Suprapubic skin (tissue), 4 donors: ENCODE results near the gene CHAT. TPM values are rescaled to one million over a fixed set of nuclear protein-coding genes. Genes with fewer than 3 reads are reported as not detected.
A peak's percentile ranks its signal among the peaks of the same experiment; 100 is the strongest.

ENCODE experiments used
- DNase-seq, 2 donors: peaks; one replicate each; pipeline ENCODE4 v3.0.0-alpha.2; 2019; ENCODE audit warnings: low spot score in 2 of 2
- H3K27ac ChIP-seq: fragments of 200-600 bp; sonication (generic); one replicate; pipeline ENCODE4 v1.5.1; 2019
- H3K27me3 ChIP-seq: fragments of 200-600 bp; sonication (generic); one replicate; pipeline ENCODE4 v1.5.1; 2019
- H3K36me3 ChIP-seq: fragments of 200-600 bp; sonication (generic); one replicate; pipeline ENCODE4 v1.5.1; 2019
- H3K4me1 ChIP-seq: fragments of 200-600 bp; sonication (generic); one replicate; pipeline ENCODE4 v1.5.1; 2019
- H3K4me3 ChIP-seq: fragments of 200-600 bp; sonication (generic); one replicate; pipeline ENCODE4 v1.5.1; 2019; ENCODE audit warnings: mild to moderate bottlenecking
- H3K9me3 ChIP-seq: fragments of 200-600 bp; sonication (generic); one replicate; pipeline ENCODE4 v1.5.1; 2019
- CTCF ChIP-seq, 2 donors: fragments of 200-600 bp in 1 of 2; fragments of 450-650 bp in 1 of 2; sonication (generic) in 1 of 2; IDR thresholded peaks; one replicate each; pipeline ENCODE4 v1.5.1; 2016 to 2019; ENCODE audit warnings: antibody characterized with exemption in 2 of 2, mild to moderate bottlenecking in 1 of 2, moderate library complexity in 1 of 2
- EP300 ChIP-seq: sonication (generic); formaldehyde crosslinking; IDR thresholded peaks from one replicate; pipeline ENCODE4 v1.6.1; 2017; ENCODE audit warnings: antibody characterized with exemption
- POLR2A ChIP-seq, 2 donors: fragments of 450-650 bp; IDR thresholded peaks; one replicate each; pipeline ENCODE4 v1.6.1; 2017; ENCODE audit warnings: antibody characterized with exemption in 2 of 2, mild to moderate bottlenecking in 2 of 2, moderate library complexity in 2 of 2
- POLR2AphosphoS5 ChIP-seq, 3 donors: sonication (generic); formaldehyde crosslinking; IDR thresholded peaks; one replicate each; pipeline ENCODE4 v1.6.1; 2017; ENCODE audit warnings: antibody characterized with exemption in 3 of 3
- WGBS: methylation state at CpG from one replicate; pipeline ENCODE4 v1.1.5; 2018; 5-methylcytosine and 5-hydroxymethylcytosine counted together
- total RNA-seq, 4 donors: library from RNA; depleted of rRNA; stranded (reverse); fragments of >200 nt; gene quantifications; one replicate each; pipeline ENCODE4 v1.1.0, GENCODE V29; 2016

CHAT gene
- total RNA-seq, 4 donors from 2014 or later = not detected

GRCh38 chr10:49651039-49651835 is 37.4 kb downstream of the CHAT start:
- TF ChIP-seq EP300 (no peak), POLR2A (IDR thresholded peaks at IDR 0.05) (no peak), POLR2AphosphoS5 (IDR thresholded peaks at IDR 0.05) (no peak), CTCF (IDR thresholded peaks at IDR 0.05) (no peak)
- WGBS = 84% methylated on average over 15 of the region's 15 CpGs
- Histone ChIP-seq H3K36me3 (no peaks in the 10 kb centered on the region), H3K27me3 (peaks cover 17% of the 10 kb centered on the region), H3K4me3 (no peak overlapping the region), H3K4me1 (no peaks in the 10 kb centered on the region), H3K27ac (no peak overlapping the region), H3K9me3 (no peaks in the 10 kb centered on the region)
- DNase-seq = peak in 1 of 2 donors; percentile 60

GRCh38 chr10:49651917-49652316 is 38.1 kb downstream of the CHAT start:
- Histone ChIP-seq H3K9me3 (no peaks in the 10 kb centered on the region), H3K4me1 (no peaks in the 10 kb centered on the region), H3K4me3 (no peak overlapping the region), H3K27ac (no peak overlapping the region), H3K36me3 (no peaks in the 10 kb centered on the region), H3K27me3 (peaks cover 17% of the 10 kb centered on the region)
- WGBS = 88% methylated on average over 2 of the region's 2 CpGs
- no peak for TF ChIP-seq CTCF (IDR thresholded peaks at IDR 0.05)
- no peak for TF ChIP-seq POLR2A (IDR thresholded peaks at IDR 0.05)
- no peak for TF ChIP-seq POLR2AphosphoS5 (IDR thresholded peaks at IDR 0.05)
- no peak for TF ChIP-seq EP300
- peak in 1 of 2 donors; percentile 55 for DNase-seq

GRCh38 chr10:49652421-49653272 is 38.8 kb downstream of the CHAT start:
- WGBS = 84% methylated on average over 15 of the region's 15 CpGs
- DNase-seq = peak in 1 of 2 donors; percentile 58
- Histone ChIP-seq H3K9me3 (no peaks in the 10 kb centered on the region), H3K27me3 (peaks cover 17% of the 10 kb centered on the region), H3K27ac (no peak overlapping the region), H3K4me3 (no peak overlapping the region), H3K4me1 (no peaks in the 10 kb centered on the region), H3K36me3 (no peaks in the 10 kb centered on the region)
- TF ChIP-seq POLR2A (IDR thresholded peaks at IDR 0.05) = no peak
- no peak for TF ChIP-seq EP300
- TF ChIP-seq CTCF (IDR thresholded peaks at IDR 0.05) = no peak
- no peak for TF ChIP-seq POLR2AphosphoS5 (IDR thresholded peaks at IDR 0.05)

- WGBS = 83% methylated on average over 7 of the region's 11 CpGs
- peak in 1 of 2 donors; percentile 53 for DNase-seq
- Histone ChIP-seq H3K36me3 (no peaks in the 10 kb centered on the region), H3K27me3 (peaks cover 17% of the 10 kb centered on the region), H3K27ac (no peak overlapping the region), H3K4me3 (no peak overlapping the region), H3K9me3 (no peaks in the 10 kb centered on the region), H3K4me1 (no peaks in the 10 kb centered on the region)
- no peak for TF ChIP-seq CTCF (IDR thresholded peaks at IDR 0.05)
- no peak for TF ChIP-seq POLR2AphosphoS5 (IDR thresholded peaks at IDR 0.05)
- no peak for TF ChIP-seq POLR2A (IDR thresholded peaks at IDR 0.05)
- no peak for TF ChIP-seq EP300
Observed at GRCh38 chr10:49653273-49653929, 39.6 kb downstream of the CHAT start.
